Measurements from ENCODE around the gene PNLIP. TPM values are rescaled to one million over a fixed set of nuclear protein-coding genes. Genes with fewer than 3 reads are reported as not detected.

Gene PNLIP
- not detected in 2 replicates for total RNA-seq

GRCh38 chr10:116545756-116546155 is at the start of gene PNLIP:
Gene PNLIP, plus strand, starts transcription at chr10:116545931. Its CDS starts 162 bp downstream, at chr10:116546093.
- DNase-seq (ENCODE audit: low read depth, low spot score) = no peak

- no peak for DNase-seq (ENCODE audit: low read depth, low spot score)
These were observed 40.9 kb upstream of the PNLIP start for GRCh38 chr10:116504786-116505185.

GRCh38 chr10:116510565-116510964 is 35.2 kb upstream of the PNLIP start:
- no peak for DNase-seq (ENCODE audit: low read depth, low spot score)

DNA sequence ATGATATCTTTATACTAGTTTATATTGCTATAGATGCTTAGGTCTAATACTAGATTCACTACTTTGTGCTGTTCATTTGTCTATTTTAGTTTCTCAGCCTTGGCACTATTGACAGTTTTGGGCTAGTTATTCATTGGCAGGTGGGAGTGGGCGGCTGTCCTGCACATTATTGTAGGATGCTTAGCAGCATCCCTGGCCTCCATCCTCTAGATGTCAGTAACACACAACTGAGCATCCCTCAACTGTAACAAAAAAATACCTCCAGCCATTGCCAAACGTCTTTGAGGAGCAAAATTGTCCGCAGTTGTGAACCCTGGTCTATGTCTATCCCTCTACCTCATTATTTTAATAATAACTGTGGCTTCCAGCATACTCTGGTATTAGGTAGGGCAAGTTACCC is 34.4 kb upstream of the PNLIP start:
- no peak for DNase-seq (ENCODE audit: low read depth, low spot score)

GRCh38 chr10:116521424-116522290 is 24.1 kb upstream of the PNLIP start:
- DNase-seq (ENCODE audit: low read depth, low spot score) = no peak

- DNase-seq (ENCODE audit: low read depth, low spot score) = no peak
These were observed 22.8 kb upstream of the PNLIP start for GRCh38 chr10:116522803-116523381.

- no peak for DNase-seq (ENCODE audit: low read depth, low spot score)
These were observed 21.0 kb upstream of the PNLIP start for GRCh38 chr10:116524736-116525135.

GRCh38 chr10:116526219-116526618 is 19.5 kb upstream of the PNLIP start:
- DNase-seq (ENCODE audit: low read depth, low spot score) = no peak

- DNase-seq (ENCODE audit: low read depth, low spot score) = no peak
These were observed 8.9 kb upstream of the PNLIP start for GRCh38 chr10:116536810-116537209.

- DNase-seq (ENCODE audit: low read depth, low spot score) = no peak
These were observed 7.3 kb upstream of the PNLIP start for GRCh38 chr10:116538456-116538855.

GRCh38 chr10:116538992-116539391 is 6.7 kb upstream of the PNLIP start:
- no peak for DNase-seq (ENCODE audit: low read depth, low spot score)

DNA sequence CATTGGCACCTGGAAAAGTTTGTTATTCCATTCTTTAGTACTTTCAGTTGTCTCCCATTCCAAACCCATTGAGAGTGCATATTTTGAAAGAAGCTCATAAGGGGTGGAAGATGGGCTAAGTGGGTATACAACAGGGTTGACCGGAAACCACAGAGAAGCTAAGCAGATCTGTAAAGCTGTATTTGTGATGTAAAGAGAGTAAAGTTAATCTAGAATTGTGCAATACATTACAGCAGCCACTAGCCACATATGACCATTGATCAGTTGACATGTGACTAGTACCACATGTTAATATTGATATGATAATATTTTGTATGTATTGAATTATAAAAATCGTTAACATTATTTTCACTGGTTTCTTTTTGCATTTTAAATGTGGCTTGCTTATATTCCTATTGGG is 4.9 kb upstream of the PNLIP start:
- DNase-seq (ENCODE audit: low read depth, low spot score) = no peak

DNA sequence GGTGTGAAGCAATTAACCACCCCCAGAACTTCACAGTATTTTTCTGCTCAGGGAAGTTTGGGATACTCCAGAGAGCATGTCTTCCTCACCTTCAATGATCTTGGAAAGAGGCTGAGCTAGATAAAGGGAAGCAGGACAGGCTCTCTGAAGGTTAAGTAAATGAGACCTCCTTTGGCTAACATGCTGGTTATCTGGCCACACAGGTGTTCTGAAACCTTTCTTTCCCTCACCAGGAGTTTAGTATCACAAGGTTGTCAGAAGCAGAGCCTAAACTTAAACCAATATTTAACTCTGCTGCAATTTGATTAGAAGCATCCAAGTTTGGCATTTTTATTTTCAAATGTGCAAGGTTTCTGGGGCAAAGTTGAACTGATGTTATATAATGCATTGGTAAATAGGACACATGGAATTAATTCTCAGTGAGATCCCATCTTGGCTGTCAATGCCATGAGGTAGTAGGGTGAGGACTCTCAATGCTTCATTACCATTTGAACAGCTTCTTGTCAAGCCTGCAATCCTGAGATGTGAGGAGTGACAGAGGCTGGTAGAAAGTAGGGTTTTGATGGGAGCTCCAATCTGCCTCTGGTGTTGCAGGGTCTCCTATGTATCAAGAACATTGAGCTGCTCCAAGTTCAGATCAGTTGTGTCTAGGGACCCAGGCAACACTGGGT is 3.6 kb upstream of the PNLIP start:
- DNase-seq (ENCODE audit: low read depth, low spot score) = no peak

- no peak for DNase-seq (ENCODE audit: low read depth, low spot score)
These were observed 609 bp upstream of the PNLIP start for GRCh38 chr10:116545122-116545521.

DNA sequence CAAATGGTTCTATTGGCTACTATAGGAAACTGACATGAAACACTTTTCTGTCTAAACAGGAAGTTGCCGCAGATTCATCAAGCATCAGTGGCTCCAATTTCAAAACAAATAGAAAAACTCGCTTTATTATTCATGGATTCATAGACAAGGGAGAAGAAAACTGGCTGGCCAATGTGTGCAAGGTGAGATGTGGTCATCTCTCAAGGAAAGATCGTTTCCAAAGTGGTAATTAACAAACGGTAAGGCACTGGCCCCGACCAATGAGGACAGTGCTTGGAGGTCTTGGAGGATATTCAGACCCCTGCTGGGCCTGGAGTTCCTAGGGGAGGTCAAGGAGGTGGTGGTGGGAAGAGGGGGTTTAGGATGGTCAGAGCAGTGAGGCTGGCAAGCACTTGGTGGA is 2.6 kb downstream of the PNLIP start:
- DNase-seq (ENCODE audit: low read depth, low spot score) = no peak

- no peak for DNase-seq (ENCODE audit: low read depth, low spot score)
These were observed 7.7 kb downstream of the PNLIP start for GRCh38 chr10:116553378-116553980.

DNA sequence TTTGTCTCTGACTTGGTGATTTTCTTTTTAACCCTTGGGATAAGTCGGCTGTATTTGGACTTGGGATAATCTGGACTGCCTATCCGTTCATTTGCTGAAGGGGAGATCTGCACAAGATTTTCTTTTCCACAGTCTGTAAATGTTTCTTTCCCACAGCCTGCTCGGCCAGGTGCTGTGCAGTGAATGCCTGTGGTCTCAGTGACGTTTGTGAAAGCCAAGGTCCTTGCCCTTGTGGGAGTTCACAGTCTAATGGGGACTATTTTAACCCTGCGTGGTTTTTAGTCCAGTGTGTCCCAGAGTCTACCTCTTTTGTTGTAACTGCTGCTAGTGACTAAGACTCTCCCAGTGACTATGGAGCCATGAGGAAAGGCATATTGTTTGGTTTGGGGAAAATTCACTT is 8.9 kb downstream of the PNLIP start:
- DNase-seq (ENCODE audit: low read depth, low spot score) = no peak

DNA sequence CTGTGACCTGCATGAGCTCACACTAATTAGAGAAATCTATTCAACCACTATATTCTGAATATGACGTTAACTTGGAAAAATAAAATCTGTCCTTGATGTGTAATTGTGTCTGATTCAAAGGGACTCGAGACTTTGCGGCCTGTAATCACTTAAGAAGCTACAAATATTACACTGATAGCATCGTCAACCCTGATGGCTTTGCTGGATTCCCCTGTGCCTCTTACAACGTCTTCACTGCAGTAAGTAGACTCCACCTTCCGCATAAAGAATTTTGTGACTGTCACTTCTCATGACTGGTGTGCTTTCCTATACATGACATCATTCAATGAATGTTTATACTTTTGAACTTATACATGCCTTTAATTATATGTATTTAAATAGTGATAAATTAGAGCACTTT is 10.1 kb downstream of the PNLIP start:
- no peak for DNase-seq (ENCODE audit: low read depth, low spot score)

GRCh38 chr10:116557305-116557880 is 11.7 kb downstream of the PNLIP start:
- no peak for DNase-seq (ENCODE audit: low read depth, low spot score)

DNA sequence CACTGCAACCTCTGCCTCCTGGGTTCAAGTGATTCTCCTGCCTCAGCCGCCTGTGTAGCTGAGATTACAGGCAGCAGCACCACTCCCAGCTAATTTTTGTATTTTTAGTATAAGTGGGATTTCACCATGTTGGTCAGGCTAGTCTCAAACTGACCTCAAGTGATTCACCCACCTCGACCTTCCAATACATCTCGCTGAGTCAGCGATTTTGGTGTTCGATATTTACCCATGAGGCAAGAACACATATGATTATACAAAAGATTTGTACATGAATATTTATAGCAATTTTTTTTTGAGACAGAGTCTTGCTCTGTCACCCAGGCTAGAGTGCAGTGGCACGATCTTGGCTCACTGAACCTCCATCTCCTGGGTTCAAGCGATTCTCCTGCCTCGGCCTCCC is 19.8 kb downstream of the PNLIP start:
- no peak for DNase-seq (ENCODE audit: low read depth, low spot score)

DNA sequence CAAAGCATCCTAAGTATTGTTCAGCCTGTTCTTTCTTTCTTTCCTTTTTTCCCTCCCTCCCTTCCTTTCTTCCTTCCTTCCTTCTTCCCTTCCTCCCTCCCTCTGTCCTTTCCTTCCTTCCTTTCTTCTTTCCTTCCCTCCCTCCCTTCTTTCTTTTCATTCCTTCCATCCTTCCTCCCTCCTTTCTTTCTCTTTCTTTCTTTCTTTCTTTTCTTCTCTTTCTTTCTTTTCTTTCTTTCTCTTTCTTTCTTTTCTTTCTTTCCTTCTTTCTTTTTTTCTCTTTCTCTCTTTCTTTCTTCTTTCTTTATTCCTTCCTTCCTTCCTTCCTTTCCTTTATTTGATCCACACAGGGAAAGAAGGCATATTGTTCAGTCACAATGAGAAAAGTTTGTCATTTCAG is 21.2 kb downstream of the PNLIP start:
- no peak for DNase-seq (ENCODE audit: low read depth, low spot score)

DNA sequence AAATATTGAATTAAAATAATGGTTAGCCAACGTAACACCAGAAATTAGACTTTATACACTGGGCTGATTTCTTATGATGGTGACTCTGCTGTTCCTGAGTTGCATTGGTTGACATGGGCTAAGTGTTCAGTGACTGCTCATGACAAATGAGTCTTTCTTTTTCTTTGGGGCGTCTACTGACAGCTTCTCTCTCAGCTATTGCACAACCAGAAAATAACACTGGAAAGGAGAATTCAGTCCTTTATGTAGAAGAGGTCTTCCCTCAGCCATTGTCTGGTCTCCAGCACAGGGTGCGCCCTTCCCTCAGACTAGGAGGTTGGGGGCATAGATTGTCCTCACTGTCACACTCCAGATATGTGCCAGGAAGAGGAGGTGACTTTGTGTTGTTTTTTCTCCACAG is 21.6 kb downstream of the PNLIP start:
- DNase-seq (ENCODE audit: low read depth, low spot score) = no peak

Data from pulmonary artery endothelial cell (primary cell).